Activated CD8-positive, alpha-beta memory T cell treated with anti-CD3 and anti-CD28 coated beads, Interleukin-2, amount 50 U/mL, for 1 hour (primary cell): ENCODE results near the gene AMER3.
"Not testable (repeated sequence)": the region's sequence is repeated elsewhere in the genome, so short reads cannot be mapped to it uniquely, and the experiment has no call there.

Experiments
- DNase-seq: peaks from one replicate; pipeline ENCODE4 v3.0.0-alpha.2; 2020; ENCODE audit errors: extremely low read depth

Gene AMER3

GRCh38 chr2:130755256-130756052, at the start of gene AMER3:
Gene AMER3, plus strand, starts transcription at chr2:130755540. Its CDS starts 6,533 bp downstream, at chr2:130762073.
- DNase-seq, result no peak

GRCh38 chr2:130714795-130715194, 40.5 kb upstream of the AMER3 start:
- not testable (repeated sequence) for DNase-seq

GRCh38 chr2:130720036-130720435, 35.3 kb upstream of the AMER3 start:
- DNase-seq, result no peak

- DNase-seq, result no peak
These were observed 34.8 kb upstream of the AMER3 start for GRCh38 chr2:130720528-130720927.

- no peak for DNase-seq
These were observed 30.9 kb upstream of the AMER3 start for GRCh38 chr2:130724455-130724854.

- DNase-seq, result no peak
These were observed 28.6 kb upstream of the AMER3 start for GRCh38 chr2:130726614-130727180.

- DNase-seq, result peak; percentile 68
These were observed 27.9 kb upstream of the AMER3 start for GRCh38 chr2:130727286-130727924.

GRCh38 chr2:130728007-130728454, 27.3 kb upstream of the AMER3 start:
- no peak for DNase-seq

- DNase-seq, result no peak
These were observed 26.6 kb upstream of the AMER3 start, which contains the start of gene GPR148 for GRCh38 chr2:130728549-130729316. Gene GPR148, plus strand, starts transcription at chr2:130729070. Its CDS starts 82 bp downstream, at chr2:130729152.

GRCh38 chr2:130729322-130730299, 25.7 kb upstream of the AMER3 start:
- no peak for DNase-seq

- not testable (repeated sequence) for DNase-seq
These were observed 23.1 kb upstream of the AMER3 start for GRCh38 chr2:130732257-130732656.

GRCh38 chr2:130735200-130735599, 20.1 kb upstream of the AMER3 start:
- DNase-seq, result no peak

GRCh38 chr2:130736487-130736886, 18.9 kb upstream of the AMER3 start:
- no peak for DNase-seq

- no peak for DNase-seq
These were observed 17.7 kb upstream of the AMER3 start for GRCh38 chr2:130737592-130737991.

GRCh38 chr2:130740671-130741070, 14.7 kb upstream of the AMER3 start:
- no peak for DNase-seq

GRCh38 chr2:130743278-130743677, 12.1 kb upstream of the AMER3 start:
- DNase-seq, result no peak

GRCh38 chr2:130744287-130745117, 10.8 kb upstream of the AMER3 start:
- DNase-seq, result no peak

- no peak for DNase-seq
These were observed 6.3 kb upstream of the AMER3 start for GRCh38 chr2:130749078-130749477.

- no peak for DNase-seq
These were observed 5.7 kb upstream of the AMER3 start for GRCh38 chr2:130749641-130750040.

- DNase-seq, result no peak
These were observed 529 bp upstream of the AMER3 start for GRCh38 chr2:130754811-130755210.
